A549 (cell line): ENCODE measurements around the gene NRBP1. TPM values are rescaled to one million over a fixed set of nuclear protein-coding genes. Genes with fewer than 3 reads are reported as not detected.

Source experiments
- ATAC-seq, 2 experiments: fragments of 200-7000 bp in 1 of 2; fragments of >200 bp in 1 of 2; cut with Nextera tagmentation in 1 of 2; cut with Tn5 transposase in 1 of 2; 3 replicates each; pipeline versions ENCODE4 v1.8.0 to v1.9.1; 2018 to 2020; ENCODE audit warnings: mild to moderate bottlenecking in 1 of 2, moderate library complexity in 1 of 2
- CTCF ChIA-PET: fragments of 300-600 bp; sonication (Branson Sonifier 250); formaldehyde crosslinking; extraction: SDS; loops from one replicate; lab custom pipeline; 2021; ENCODE audit warnings: antibody characterized with exemption, inconsistent platforms; lab: Yijun Ruan, JAX
- POLR2A ChIA-PET: fragments of 350-600 bp; formaldehyde crosslinking; extraction: SDS; loops from one replicate; lab custom pipeline; 2021; ENCODE audit warnings: antibody characterized with exemption, inconsistent platforms; lab: Yijun Ruan, JAX
- DNase-seq, 2 experiments: peaks; one replicate each; pipeline versions ENCODE4 v3.0.0 to v3.0.0-alpha.2; 2011 to 2016; ENCODE audit warnings: low read depth in 1 of 2, low spot score in 1 of 2
- FAIRE-seq: peaks from 2 replicates; lab custom pipeline; 2011; peaks lifted over from hg19 to GRCh38; lab: Jason Lieb, UNC
- H3K27ac ChIP-seq, 2 experiments: fragments of >200 bp; sonication (Bioruptor Twin); formaldehyde crosslinking; 3 replicates each; pipeline ENCODE4 v1.5.1; 2016 to 2017
- H3K4me1 ChIP-seq: fragments of >200 bp; sonication (Bioruptor Twin); formaldehyde crosslinking; 3 replicates; pipeline ENCODE4 v1.6.1; 2016
- H3K4me2 ChIP-seq: fragments of >200 bp; sonication (Bioruptor Twin); formaldehyde crosslinking; 3 replicates; pipeline ENCODE4 v1.6.1; 2016
- H3K4me3 ChIP-seq: fragments of >200 bp; sonication (Bioruptor Twin); formaldehyde crosslinking; 3 replicates; pipeline ENCODE4 v1.5.1; 2016
- H3K9me3 ChIP-seq: fragments of >200 bp; sonication (Bioruptor Twin); formaldehyde crosslinking; 3 replicates; pipeline ENCODE4 v1.6.1; 2016
- ATOH8 ChIP-seq: fragments of 250-450 bp; sonication (Bioruptor Pico); IDR thresholded peaks from 2 replicates; pipeline ENCODE4 v1.5.0; 2020; ENCODE audit warnings: low read depth, mild to moderate bottlenecking, moderate library complexity
- CBX8 ChIP-seq: fragments of 200-600 bp; sonication (generic); IDR thresholded peaks from 2 replicates; pipeline ENCODE4 v1.6.1; 2016
- EP300 ChIP-seq, 2 experiments: fragments of >200 bp; sonication (Bioruptor Twin); formaldehyde crosslinking; IDR thresholded peaks; 2 replicates in 1 of 2; 3 replicates in 1 of 2; pipeline ENCODE4 v1.6.1; 2016 to 2017
- HOXB5 ChIP-seq: fragments of 250-450 bp; sonication (Bioruptor Pico); IDR thresholded peaks from 2 replicates; pipeline ENCODE4 v1.5.0; 2020; ENCODE audit warnings: mild to moderate bottlenecking, moderate library complexity
- JUN ChIP-seq, 2 experiments: fragments of >200 bp; sonication (Bioruptor Twin); formaldehyde crosslinking; IDR thresholded peaks; 2 replicates in 1 of 2; 3 replicates in 1 of 2; pipeline ENCODE4 v1.6.1; 2016 to 2017
- NPAS2 ChIP-seq: fragments of 250-450 bp; sonication (Bioruptor Pico); IDR thresholded peaks from 2 replicates; pipeline ENCODE4 v1.8.0; 2022; ENCODE audit warnings: mild to moderate bottlenecking, moderate library complexity, borderline replicate concordance
- PHF8 ChIP-seq: fragments of 200-600 bp; sonication (generic); IDR thresholded peaks from 2 replicates; pipeline ENCODE4 v1.6.1; 2016; ENCODE audit warnings: low read depth, mild to moderate bottlenecking, antibody characterized with exemption, moderate library complexity, borderline replicate concordance
- POLR2AphosphoS2 ChIP-seq: conservative IDR thresholded peaks from 2 replicates; pipeline ENCODE4 v1.6.1; 2012; ENCODE audit warnings: low read length, improper control_type of control experiment, inconsistent platforms
- RCOR1 ChIP-seq: fragments of 150-350 bp; IDR thresholded peaks from 2 replicates; pipeline ENCODE4 v1.6.1; 2014; ENCODE audit warnings: antibody characterized with exemption, low read length, low read depth
- RFX5 ChIP-seq: fragments of 450-650 bp; IDR thresholded peaks from 2 replicates; pipeline ENCODE4 v1.7.1; 2014; ENCODE audit warnings: antibody characterized with exemption, mild to moderate bottlenecking, moderate library complexity
- TFCP2L1 ChIP-seq: fragments of 250-450 bp; sonication (Bioruptor Pico); IDR thresholded peaks from 2 replicates; pipeline ENCODE4 v1.5.0; 2021; ENCODE audit warnings: mild to moderate bottlenecking
- USF2 ChIP-seq: fragments of 450-650 bp; IDR thresholded peaks from 2 replicates; pipeline ENCODE4 v1.6.1; 2014; ENCODE audit warnings: antibody characterized with exemption
- ZSCAN20 ChIP-seq: fragments of 250-450 bp; sonication (Bioruptor Pico); IDR thresholded peaks from 2 replicates; pipeline ENCODE4 v1.8.0; 2022; ENCODE audit warnings: mild to moderate bottlenecking, moderate library complexity
- WGBS: methylation state at CpG from one replicate; pipeline ENCODE4 v1.1.6; 2017; ENCODE audit errors: missing lambda C conversion rate; 5-methylcytosine and 5-hydroxymethylcytosine counted together
- polyA plus RNA-seq, 4 experiments: library from polyadenylated mRNA; depleted of rRNA in 3 of 4; stranded (reverse); fragments of >200 nt; fragmentation: RNase III in 1 of 4; extraction: RNeasy Plus Mini Kit Qiagen cat#74134 plus additional on column Dnase treatment in 1 of 4; gene quantifications; 2 replicates in 3 of 4; 3 replicates in 1 of 4; pipeline ENCODE4 v1.2.3, GENCODE V29; 2011 to 2017

Gene NRBP1
- polyA plus RNA-seq, 2 of the 4 experiments (the other 2 are of a cell fraction): 138 to 229 TPM

GRCh38 chr2:27435628-27436027 lies 7.2 kb downstream of the NRBP1 start:
- CTCF ChIA-PET: interaction anchor here (1.2 kb wide), 1 partner anchor 248 kb away, joined by 3 read pairs; no protein-coding TSS in a partner anchor
- no peak overlapping the region for H3K27ac ChIP-seq
- H3K4me2 ChIP-seq: no peak overlapping the region
- H3K4me3 ChIP-seq: no peak overlapping the region
- no peak for FAIRE-seq
- DNase-seq: no peak
- H3K4me1 ChIP-seq: peaks cover 10% of the 10 kb centered on the region
- no peak for TF ChIP-seq PHF8
- TF ChIP-seq, all 56 proteins: peak for 0
- no peak for ATAC-seq
- no peaks in the 10 kb centered on the region for H3K9me3 ChIP-seq
- WGBS: 90% methylated on average over 6 of the region's 6 CpGs
- POLR2A ChIA-PET: interaction anchor here (0.6 kb wide), 1 partner anchor 569 kb away, joined by 6 read pairs; no protein-coding TSS in a partner anchor

- H3K4me3 ChIP-seq: no peak overlapping the region
- DNase-seq: no peak
- no peak overlapping the region for H3K27ac ChIP-seq
- TF ChIP-seq RCOR1: no peak
- no peak for TF ChIP-seq CBX8
- no peak for TF ChIP-seq NPAS2
- no peak for TF ChIP-seq USF2
- TF ChIP-seq HOXB5 (CRISPR knock-in tag): no peak
- peak; percentile 8 to 10; a peak in 2 of 6 replicates for ATAC-seq
- H3K4me2 ChIP-seq: no peak overlapping the region
- CTCF ChIA-PET: interaction anchor here (0.9 to 1.1 kb wide), 3 partner anchors 9 to 32 kb away, joined by 3 read pairs; partner anchors contain the start of gene PPM1G
- POLR2A ChIA-PET: no interaction called here
- FAIRE-seq: no peak
- no peaks in the 10 kb centered on the region for H3K4me1 ChIP-seq
- WGBS: 89% methylated on average over 10 of the region's 10 CpGs
- no peaks in the 10 kb centered on the region for H3K9me3 ChIP-seq
These were observed 12.9 kb downstream of the NRBP1 start for GRCh38 chr2:27441226-27441926.

GRCh38 chr2:27441958-27442919 lies 13.8 kb downstream of the NRBP1 start, which contains the start of gene KRTCAP3:
TSS of gene KRTCAP3 (plus strand) at chr2:27442381. CDS start at chr2:27442413, 32 bp downstream.
- ATAC-seq: peak in 1 of 2 experiments; percentile 2; a peak in 1 of 6 replicates

GRCh38 chr2:27442920-27443282 lies 14.5 kb downstream of the NRBP1 start:
- no peak overlapping the region for H3K27ac ChIP-seq
- no peaks in the 10 kb centered on the region for H3K9me3 ChIP-seq
- ATAC-seq (peak; percentile 10 to 19; a peak in 4 of 6 replicates), DNase-seq (no peak), FAIRE-seq (no peak)
- WGBS: 89% methylated on average over 6 of the region's 6 CpGs
- ChIA-PET POLR2A (interaction anchor here (1.0 kb wide), 1 partner anchor 14 kb away, joined by 3 read pairs; the partner anchor contains the start of gene NRBP1), CTCF (no interaction called here)
- no peaks in the 10 kb centered on the region for H3K4me1 ChIP-seq
- H3K4me2 ChIP-seq: no peak overlapping the region
- H3K4me3 ChIP-seq: no peak overlapping the region
- no peak for TF ChIP-seq ZSCAN20 (CRISPR knock-in tag)

More at GRCh38 chr2:27441958-27442919, 13.8 kb downstream of the NRBP1 start, which contains the start of gene KRTCAP3:
- DNase-seq (no peak), FAIRE-seq (no peak)
- ChIA-PET CTCF (interaction anchor here (0.9 to 1.1 kb wide), 3 partner anchors 10 to 33 kb away, joined by 3 read pairs; partner anchors contain the start of gene PPM1G), POLR2A (interaction anchor here (1.0 kb wide), 1 partner anchor 13 kb away, joined by 3 read pairs; the partner anchor contains the start of gene NRBP1)
- no peak within 1 kb of the TSS for H3K27ac ChIP-seq
- no peaks in the 10 kb centered on the region for H3K9me3 ChIP-seq
- H3K4me3 ChIP-seq: no peak within 1 kb of the TSS
- H3K4me2 ChIP-seq: no peak within 1 kb of the TSS
- TF ChIP-seq EP300 (IDR thresholded peaks at IDR 0.05): no peak
- TF ChIP-seq TFCP2L1 (CRISPR knock-in tag): no peak
- no peak for TF ChIP-seq ATOH8 (CRISPR knock-in tag)
- peak; percentile 72; the same call in 1 of the 2 replicates for TF ChIP-seq POLR2AphosphoS2
- TF ChIP-seq JUN (IDR thresholded peaks at IDR 0.05): 0 out of 5 replicates have a peak, but pooled peaks of 1 of the 2 experiments have one; percentile 38
- no peak for TF ChIP-seq RFX5
- WGBS: 92% methylated on average over 53 of the region's 80 CpGs
- H3K4me1 ChIP-seq: no peaks in the 10 kb centered on the region
